8988T (cell line): ENCODE measurements around the gene PRKD1.

ENCODE experiments used
- DNase-seq: peaks from one replicate; pipeline ENCODE4 v3.0.0; 2011

Gene PRKD1

DNA sequence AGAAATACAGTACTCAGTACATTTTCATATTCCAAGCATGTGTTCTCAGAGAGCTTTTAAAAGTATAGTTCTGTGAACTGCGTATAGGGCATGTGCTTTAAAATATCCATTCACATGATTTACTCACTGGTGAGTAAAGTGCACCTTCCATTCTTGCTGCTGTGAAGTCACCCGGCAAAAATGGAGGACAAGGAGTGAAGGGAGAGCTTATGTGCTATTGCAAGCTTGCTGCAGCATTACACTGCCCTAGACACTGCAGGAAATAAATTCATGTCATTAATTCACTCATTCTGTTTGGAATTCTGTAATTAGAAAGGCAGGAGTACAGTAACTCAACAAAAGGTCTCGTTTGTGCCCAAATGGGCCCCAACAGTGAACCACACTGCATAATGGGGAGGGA, 347.8 kb downstream of the PRKD1 start:
- DNase-seq, result no peak

DNA sequence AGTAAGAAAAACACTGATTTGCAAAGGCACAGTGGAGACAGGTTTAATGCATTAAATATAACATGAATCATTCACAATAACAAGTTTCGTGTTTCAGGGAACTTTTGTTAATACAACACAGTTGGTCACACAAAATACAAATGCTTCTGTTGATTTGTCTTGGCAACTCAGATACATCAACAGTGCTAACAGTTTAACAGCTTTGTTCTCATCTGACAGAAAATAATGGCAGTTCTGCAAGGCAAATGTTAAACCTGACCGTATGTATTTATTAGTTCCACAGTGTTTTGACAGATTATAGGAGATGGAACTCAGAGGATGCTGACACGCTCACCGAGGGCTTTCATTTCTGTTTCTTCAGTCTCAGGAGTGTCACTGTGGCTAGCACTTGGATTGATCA, 350.7 kb downstream of the PRKD1 start:
- no peak for DNase-seq

DNA sequence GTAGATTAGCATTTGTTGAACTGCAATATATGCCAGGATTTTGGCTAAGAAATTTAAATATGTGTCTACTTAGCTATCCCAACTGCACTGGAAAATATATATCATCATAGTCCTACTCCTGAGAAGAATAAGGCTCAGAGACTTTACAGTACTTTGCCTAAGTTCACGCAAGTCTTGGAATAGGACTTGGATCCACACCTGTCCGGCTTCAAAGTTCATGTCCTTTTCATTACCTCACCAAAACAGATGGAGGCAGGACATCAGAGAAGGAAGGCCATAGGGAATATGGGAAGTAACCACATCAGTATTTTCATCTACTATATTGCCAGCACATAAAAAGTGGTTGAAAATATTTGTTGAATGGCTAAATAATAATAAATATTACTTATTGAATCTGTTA, 358.5 kb downstream of the PRKD1 start:
- no peak for DNase-seq

DNA sequence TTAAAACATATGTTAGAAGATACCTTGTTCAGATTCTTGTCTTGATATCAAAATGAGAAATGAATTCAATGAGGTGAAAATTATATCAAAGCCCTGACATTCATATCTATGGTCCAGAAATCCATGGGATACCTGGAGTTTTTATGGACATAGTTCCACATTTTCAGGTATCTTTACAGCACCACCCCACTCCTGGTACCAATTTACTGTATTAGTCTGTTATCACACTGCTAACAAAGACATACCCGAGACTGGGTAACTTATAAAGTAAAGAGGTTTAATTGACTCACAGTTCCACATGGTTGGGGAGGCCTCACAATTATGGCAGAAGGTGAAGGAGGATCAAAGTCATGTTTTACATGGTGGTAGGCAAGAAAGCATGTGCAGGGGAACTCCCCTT, 361.5 kb downstream of the PRKD1 start:
- no peak for DNase-seq

DNA sequence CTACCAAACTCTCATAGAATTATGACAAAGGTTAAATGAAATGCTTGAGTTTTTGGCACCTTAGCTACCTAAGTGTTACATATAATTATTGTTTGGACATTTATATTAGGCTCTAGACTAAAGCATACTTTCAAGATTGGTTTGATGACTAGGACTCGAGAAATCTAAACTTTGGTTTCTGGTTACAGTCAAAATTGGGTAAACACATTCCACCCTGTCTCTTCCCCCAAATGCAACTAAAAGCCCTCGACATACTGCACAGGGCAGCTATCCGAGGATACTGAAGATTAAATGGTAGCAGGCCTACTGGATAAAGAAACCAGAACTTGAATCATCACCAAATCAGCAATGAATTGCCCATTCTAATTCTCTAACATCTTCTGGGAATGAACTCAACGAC, 369.1 kb downstream of the PRKD1 start:
- DNase-seq, result no peak

DNA sequence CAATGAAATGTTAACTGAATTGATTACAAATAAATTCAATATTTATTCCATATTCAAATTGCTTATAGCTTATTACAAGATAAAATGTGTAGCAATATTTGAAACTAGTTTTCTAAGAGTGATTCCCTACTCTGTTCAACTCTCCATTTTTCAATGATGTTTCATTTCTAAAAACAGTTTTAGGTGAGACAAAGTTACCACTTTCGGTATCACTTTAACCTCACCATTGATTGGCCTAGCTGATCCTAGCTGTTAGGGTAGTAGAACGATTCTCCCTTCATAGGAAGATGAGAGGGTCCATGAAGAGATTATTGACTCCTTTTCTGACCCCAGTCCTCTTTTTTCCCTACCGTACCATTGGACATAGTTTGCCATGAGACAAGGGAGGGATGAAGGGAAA, 373.3 kb downstream of the PRKD1 start:
- DNase-seq, result no peak

DNA sequence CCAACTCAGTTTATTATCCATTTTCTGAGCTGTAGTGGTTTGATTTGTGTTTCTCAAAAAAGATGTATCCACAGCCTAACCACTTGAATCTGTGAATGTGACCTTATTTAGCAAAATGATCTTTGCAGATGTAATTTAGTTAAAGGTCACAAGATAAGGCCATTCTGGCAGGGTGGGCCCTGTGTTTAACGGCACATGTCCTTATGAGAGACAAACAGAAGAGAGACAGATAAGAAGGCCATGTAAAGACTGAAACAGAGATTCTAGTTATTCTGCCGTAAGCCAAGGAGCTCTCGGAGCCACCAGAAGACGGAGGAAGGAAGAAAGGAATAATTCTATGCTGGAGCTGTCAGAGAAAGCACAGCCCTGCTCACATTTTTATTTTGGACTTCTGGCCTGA, 374.2 kb downstream of the PRKD1 start:
- no peak for DNase-seq

DNA sequence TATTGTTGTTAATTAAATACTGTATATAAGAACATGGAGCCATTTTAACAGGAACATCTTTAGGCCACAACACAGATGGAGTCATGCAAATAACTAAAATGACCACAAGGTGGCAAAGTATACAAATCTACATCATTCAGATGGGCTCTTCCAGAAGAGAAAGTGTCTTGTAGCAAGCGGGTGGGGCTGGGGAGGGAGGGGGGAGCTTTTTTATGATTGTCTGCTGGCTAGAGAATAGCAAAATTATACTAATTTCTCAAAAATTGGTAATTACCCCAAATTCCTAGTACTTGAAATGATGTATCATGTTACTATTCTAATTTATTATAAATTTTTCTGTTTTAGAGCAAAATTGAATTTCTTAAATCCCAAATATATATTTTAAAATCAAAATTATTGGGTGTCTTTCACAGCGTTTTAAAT, 378.7 kb downstream of the PRKD1 start:
- peak; percentile 20 for DNase-seq

DNA sequence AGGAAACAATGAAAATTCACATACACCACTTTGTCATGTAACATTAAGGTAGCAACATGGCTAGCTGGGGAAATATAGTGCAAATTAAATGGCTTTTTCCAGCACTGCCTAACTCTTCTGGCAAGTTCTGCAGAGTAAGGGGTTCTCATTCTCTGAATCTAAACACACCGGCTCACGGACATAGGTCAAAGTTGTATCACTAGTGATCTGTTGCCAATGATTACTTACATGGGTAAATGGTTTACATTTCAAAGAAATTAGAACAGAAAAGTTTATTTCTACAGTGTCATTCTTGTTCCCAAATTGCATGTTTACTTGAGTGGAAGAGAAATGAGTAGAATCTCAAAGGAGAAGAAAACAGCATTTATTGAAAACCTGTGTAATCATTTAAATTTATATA, 381.9 kb downstream of the PRKD1 start:
- DNase-seq, result no peak

DNA sequence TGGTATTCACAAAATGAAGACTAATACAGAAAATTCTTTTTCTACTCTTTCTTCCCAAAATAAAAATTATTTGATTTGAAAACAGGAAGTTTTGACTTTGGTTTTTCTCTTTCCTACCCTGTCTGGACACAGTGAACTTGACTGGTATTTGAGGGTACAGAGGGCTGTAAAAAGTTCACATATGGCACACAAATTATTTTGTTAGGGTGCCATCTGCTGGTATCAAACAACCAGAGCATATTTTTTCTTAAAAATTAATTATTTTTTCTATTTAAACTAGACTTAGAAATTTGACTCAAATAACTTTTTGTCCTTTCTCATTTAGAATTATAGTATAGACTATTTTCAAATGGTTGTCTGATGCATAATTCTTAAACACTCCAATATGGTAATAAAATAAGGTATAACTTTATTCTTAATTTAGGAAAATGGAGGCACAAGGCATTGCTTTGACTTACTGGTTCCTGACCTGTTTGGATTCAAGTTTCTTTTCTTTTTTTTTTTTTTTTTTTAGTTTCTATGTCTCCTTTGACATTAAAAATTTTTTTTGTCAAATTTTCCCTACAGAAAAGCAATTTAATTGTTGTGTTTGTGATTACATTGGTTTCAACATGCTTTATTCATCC, 390.6 kb downstream of the PRKD1 start:
- no peak for DNase-seq

DNA sequence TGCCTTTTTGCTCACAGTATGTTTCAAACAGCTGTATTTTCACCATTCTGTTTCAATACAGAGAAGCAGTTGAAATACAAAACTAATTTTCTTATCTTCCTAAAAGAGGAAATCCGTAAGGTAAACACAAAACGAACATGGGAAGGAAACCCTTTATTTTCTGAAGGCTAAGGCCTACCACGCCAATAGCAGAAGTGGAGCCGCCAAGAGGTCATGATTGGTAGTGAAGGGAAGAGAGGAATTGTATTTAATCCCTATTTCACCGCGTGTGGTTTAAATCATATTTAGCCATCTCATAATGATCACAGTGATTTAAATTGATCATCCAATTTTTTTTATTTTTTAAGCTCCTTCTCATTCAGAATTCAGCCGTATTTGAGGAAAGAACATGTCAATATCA, 398.2 kb downstream of the PRKD1 start:
- no peak for DNase-seq

DNA sequence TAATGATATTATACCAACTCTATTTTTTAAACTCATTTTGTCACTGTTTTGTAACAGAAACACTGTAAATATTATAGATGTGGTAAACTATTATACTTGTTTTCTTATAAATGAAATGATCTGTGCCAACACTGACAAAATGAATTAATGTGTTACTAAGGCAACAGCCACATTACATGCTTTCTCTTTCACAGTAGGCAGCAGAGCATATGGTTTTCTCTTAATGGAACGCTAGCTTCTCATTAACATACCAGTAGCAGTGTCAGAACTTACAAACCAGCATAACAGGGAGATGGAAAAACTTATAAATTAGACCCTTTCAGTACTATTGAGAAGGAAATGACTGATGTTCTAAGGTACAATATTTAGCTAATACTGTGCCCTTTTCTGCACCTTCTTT, 398.8 kb downstream of the PRKD1 start:
- DNase-seq, result no peak

DNA sequence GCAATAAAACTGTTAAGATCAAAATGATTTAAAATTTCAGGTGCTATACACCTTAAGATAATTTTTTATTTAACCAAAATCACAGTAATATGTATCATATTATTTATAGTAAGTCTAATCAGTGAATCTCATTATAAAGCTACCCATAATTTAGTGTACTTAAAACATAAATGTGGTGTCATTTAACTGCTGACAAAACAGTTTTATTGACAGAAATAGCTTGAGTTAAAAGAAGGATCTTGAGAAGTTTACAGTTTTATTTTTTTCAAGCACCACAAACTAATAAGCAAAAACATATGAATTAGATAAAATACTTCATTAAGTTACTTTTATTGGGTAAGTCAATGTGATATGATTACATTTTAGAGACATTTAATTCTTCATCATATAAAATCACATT, 400.4 kb downstream of the PRKD1 start:
- DNase-seq, result no peak
